Gastroesophageal sphincter (tissue), 4 donors: ENCODE results near the gene ENPEP. TPM values are rescaled to one million over a fixed set of nuclear protein-coding genes. Genes with fewer than 3 reads are reported as not detected.
"Not testable (repeated sequence)": the region's sequence is repeated elsewhere in the genome, so short reads cannot be mapped to it uniquely, and the experiment has no call there.

ENCODE experiments used
- ATAC-seq: fragments of 150-250 bp; one replicate; pipeline ENCODE4 v1.9.1; 2016; ENCODE audit warnings: mild to moderate bottlenecking, moderate library complexity
- H3K27ac ChIP-seq, 4 donors: fragments of 200-600 bp; sonication (generic) in 3 of 4; 1 replicate in 3 of 4; 2 replicates in 1 of 4; pipeline ENCODE4 v1.5.1; 2016 to 2019
- H3K27me3 ChIP-seq: fragments of 200-600 bp; sonication (generic); one replicate; pipeline ENCODE4 v1.5.1; 2019
- H3K36me3 ChIP-seq, 2 donors: fragments of 200-600 bp; sonication (generic); one replicate each; pipeline ENCODE4 v1.5.1; 2019; ENCODE audit warnings: control low read depth in 1 of 2
- H3K4me1 ChIP-seq, 3 donors: fragments of 200-600 bp; sonication (generic); 1 replicate in 2 of 3; 2 replicates in 1 of 3; pipeline ENCODE4 v1.5.1; 2016 to 2019; ENCODE audit warnings: control low read depth in 2 of 3
- H3K4me3 ChIP-seq, 2 donors: fragments of 200-600 bp; sonication (generic); one replicate each; pipeline ENCODE4 v1.5.1; 2019; ENCODE audit warnings: mild to moderate bottlenecking in 1 of 2, moderate library complexity in 1 of 2
- H3K9me3 ChIP-seq, 3 donors: fragments of 200-600 bp; sonication (generic); one replicate each; pipeline ENCODE4 v1.5.1; 2017 to 2019; ENCODE audit warnings: control low read depth in 2 of 3
- EP300 ChIP-seq: sonication (generic); formaldehyde crosslinking; IDR thresholded peaks from one replicate; pipeline ENCODE4 v1.6.1; 2017; ENCODE audit warnings: antibody characterized with exemption, mild to moderate bottlenecking
- POLR2A ChIP-seq, 2 donors: fragments of 450-650 bp; IDR thresholded peaks; one replicate each; pipeline ENCODE4 v1.6.1; 2017; ENCODE audit warnings: antibody characterized with exemption in 2 of 2, mild to moderate bottlenecking in 2 of 2, moderate library complexity in 1 of 2
- POLR2AphosphoS5 ChIP-seq: sonication (generic); formaldehyde crosslinking; IDR thresholded peaks from one replicate; pipeline ENCODE4 v1.6.1; 2017; ENCODE audit warnings: antibody characterized with exemption
- WGBS, 2 donors: methylation state at CpG; one replicate each; pipeline ENCODE4 v1.1.5; 2018; ENCODE audit warnings: low coverage in 1 of 2; 5-methylcytosine and 5-hydroxymethylcytosine counted together
- total RNA-seq, 4 donors: library from RNA; depleted of rRNA; stranded (reverse); fragments of >200 nt; gene quantifications; one replicate each; pipeline ENCODE4 v1.1.0, GENCODE V29; 2016
- TF ChIP-seq, protein P1 (sequence below), 4 experiments: fragments of 200-600 bp in 2 of 4; fragments of 450-650 bp in 2 of 4; sonication (generic) in 1 of 4; IDR thresholded peaks; one replicate each; pipeline ENCODE4 v1.5.1; 2017 to 2019; ENCODE audit warnings: antibody characterized with exemption in 4 of 4, mild to moderate bottlenecking in 2 of 4, moderate library complexity in 2 of 4

Gene ENPEP
- total RNA-seq, 4 donors from 2014 or later: 2.9 to 7.0 (median 6.3) TPM

DNA sequence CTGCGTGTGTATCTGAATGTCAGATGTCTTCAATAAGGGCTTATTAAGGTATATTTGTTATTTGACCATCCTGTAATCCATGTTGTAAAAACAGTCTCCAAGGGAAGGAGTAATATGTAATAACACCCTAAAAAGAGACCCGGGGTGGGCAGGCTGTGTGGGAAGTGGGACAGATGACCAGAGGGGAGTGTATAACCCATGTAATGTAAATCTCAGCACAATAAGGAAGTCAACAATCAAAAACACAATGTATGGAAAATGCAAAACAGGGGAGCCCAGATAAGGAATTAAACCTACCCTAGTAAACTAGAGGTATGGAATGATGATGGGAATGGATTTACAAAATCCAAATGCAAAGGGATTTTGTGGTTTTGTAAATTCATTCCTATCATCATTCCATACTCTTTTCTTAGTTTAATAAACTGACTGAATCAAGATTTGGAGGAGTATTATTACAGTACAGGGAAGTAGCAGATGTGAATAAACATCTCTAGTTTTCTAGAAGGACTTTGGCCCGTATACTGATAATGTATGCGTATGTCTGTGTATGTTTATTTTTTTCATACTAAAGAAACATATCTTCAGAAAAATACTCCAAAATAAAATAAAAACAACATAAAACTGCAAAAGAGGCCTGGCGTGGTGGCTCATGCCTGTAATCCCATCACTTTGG is 15.7 kb upstream of the ENPEP start:
- 78 to 89% methylated on average over 4 to 5 of the region's 5 CpGs for WGBS, 2 donors
- no peaks in the 10 kb centered on the region for H3K36me3 ChIP-seq
- no peaks in the 10 kb centered on the region for H3K9me3 ChIP-seq
- no peak overlapping the region for H3K4me3 ChIP-seq
- no peak overlapping the region for H3K27ac ChIP-seq
- no peak for ATAC-seq
- TF ChIP-seq, protein P1, sequence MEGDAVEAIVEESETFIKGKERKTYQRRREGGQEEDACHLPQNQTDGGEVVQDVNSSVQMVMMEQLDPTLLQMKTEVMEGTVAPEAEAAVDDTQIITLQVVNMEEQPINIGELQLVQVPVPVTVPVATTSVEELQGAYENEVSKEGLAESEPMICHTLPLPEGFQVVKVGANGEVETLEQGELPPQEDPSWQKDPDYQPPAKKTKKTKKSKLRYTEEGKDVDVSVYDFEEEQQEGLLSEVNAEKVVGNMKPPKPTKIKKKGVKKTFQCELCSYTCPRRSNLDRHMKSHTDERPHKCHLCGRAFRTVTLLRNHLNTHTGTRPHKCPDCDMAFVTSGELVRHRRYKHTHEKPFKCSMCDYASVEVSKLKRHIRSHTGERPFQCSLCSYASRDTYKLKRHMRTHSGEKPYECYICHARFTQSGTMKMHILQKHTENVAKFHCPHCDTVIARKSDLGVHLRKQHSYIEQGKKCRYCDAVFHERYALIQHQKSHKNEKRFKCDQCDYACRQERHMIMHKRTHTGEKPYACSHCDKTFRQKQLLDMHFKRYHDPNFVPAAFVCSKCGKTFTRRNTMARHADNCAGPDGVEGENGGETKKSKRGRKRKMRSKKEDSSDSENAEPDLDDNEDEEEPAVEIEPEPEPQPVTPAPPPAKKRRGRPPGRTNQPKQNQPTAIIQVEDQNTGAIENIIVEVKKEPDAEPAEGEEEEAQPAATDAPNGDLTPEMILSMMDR (IDR thresholded peaks at IDR 0.05): no peak
- no peaks in the 10 kb centered on the region for H3K27me3 ChIP-seq
- H3K4me1 ChIP-seq: no peaks in the 10 kb centered on the region

DNA sequence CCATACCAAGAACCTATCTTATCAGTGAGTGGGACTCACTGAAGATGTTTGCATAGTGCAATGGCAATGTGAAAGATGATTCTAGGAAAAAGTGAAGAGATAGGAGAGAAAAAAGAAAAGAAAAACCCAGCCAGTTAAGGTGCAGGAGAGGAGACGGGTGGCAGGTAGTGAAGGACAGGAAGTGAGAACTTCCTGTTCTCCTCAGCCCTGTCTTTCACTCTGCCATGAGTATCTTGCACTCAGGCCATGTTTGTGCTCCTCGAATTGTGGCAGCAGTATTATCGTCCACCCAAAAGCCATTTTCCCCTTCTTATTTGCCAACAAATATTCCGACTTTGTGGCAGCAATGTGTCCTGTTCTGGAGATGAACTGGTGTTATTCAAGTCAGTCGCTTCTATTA is 8.6 kb upstream of the ENPEP start:
- 76 to 84% methylated on average over 5 of the region's 5 CpGs for WGBS, 2 donors
- Histone ChIP-seq H3K4me1 (no peaks in the 10 kb centered on the region), H3K27me3 (no peaks in the 10 kb centered on the region), H3K36me3 (no peaks in the 10 kb centered on the region), H3K9me3 (peaks cover 0 to 8% (median 0%) of the 10 kb centered on the region in 3 donors), H3K4me3 (no peak overlapping the region), H3K27ac (no peak overlapping the region)
- ATAC-seq: no peak
- TF ChIP-seq POLR2A (IDR thresholded peaks at IDR 0.05) (no peak), EP300 (no peak), POLR2AphosphoS5 (no peak)
- TF ChIP-seq, protein P1 (IDR thresholded peaks at IDR 0.05): no peak

DNA sequence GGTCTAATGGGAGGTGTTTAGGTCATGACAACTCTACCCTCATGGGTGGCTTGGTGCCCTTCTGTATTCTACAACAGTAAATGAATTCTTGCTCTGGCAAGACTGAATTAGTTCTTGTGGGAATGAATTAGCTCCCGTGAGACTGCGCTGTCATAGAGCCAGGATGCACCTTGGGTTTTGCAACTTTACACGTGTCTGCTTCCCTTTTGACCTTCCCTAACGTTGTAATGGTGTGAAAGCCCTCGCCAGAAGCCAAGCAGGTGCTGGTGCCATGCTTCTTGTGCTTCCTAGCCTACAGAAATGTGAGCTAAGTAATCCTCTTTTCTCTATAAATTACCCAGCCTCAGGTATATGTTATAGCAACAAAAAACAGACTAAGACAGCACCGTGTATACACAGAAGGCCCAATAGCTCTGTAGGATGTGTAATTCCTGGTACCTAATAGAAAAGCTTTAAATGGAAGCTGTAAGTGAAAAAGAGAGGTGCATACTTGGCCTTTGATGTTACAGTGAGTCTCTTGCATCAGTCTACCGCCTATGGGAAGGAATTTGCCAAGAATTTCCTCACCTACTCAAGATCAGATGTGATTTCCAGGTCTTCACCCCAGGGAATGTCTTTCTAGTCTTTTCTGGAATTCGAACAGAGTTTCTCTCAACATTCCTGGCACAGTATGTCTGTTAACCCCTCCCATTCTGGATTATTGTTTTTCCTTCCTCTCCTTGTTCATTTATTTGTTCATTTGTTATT is 3.2 kb upstream of the ENPEP start:
- peaks cover 14% of the 10 kb centered on the region for H3K27me3 ChIP-seq
- no peaks in the 10 kb centered on the region for H3K36me3 ChIP-seq
- 46 to 69% methylated on average over 3 to 6 of the region's 8 CpGs for WGBS, 2 donors
- peaks cover 0 to 8% (median 0%) of the 10 kb centered on the region in 3 donors for H3K9me3 ChIP-seq
- H3K4me3 ChIP-seq: no peak overlapping the region
- H3K27ac ChIP-seq: no peak overlapping the region
- H3K4me1 ChIP-seq: no peaks in the 10 kb centered on the region
- TF ChIP-seq POLR2AphosphoS5 (no peak), POLR2A (IDR thresholded peaks at IDR 0.05) (no peak), EP300 (no peak)
- TF ChIP-seq, protein P1 (IDR thresholded peaks at IDR 0.05): no peak
- ATAC-seq: no peak

- ATAC-seq: no peak
- Histone ChIP-seq H3K27ac (no peak overlapping the region), H3K4me3 (no peak overlapping the region), H3K36me3 (no peaks in the 10 kb centered on the region), H3K4me1 (no peaks in the 10 kb centered on the region), H3K9me3 (peaks cover 0 to 2% (median 0%) of the 10 kb centered on the region in 3 donors), H3K27me3 (peaks cover 14% of the 10 kb centered on the region)
- TF ChIP-seq, protein P1 (IDR thresholded peaks at IDR 0.05): no peak
- TF ChIP-seq POLR2AphosphoS5 (no peak), POLR2A (IDR thresholded peaks at IDR 0.05) (no peak), EP300 (no peak)
- WGBS, 2 donors: 41 to 57% methylated on average over 4 to 5 of the region's 5 CpGs
These were observed 1.5 kb upstream of the ENPEP start for GRCh38 chr4:110474481-110474880.

- H3K27ac ChIP-seq, ATAC-seq, H3K36me3 ChIP-seq, H3K4me1 ChIP-seq, H3K9me3 ChIP-seq, H3K4me3 ChIP-seq: not testable (repeated sequence)
- peaks cover 14% of the 10 kb centered on the region for H3K27me3 ChIP-seq
- WGBS, 2 donors: 87 to 89% methylated on average over 1 to 7 of the region's 7 CpGs
These were observed 875 bp upstream of the ENPEP start for GRCh38 chr4:110475080-110475479.
